AG10803 (cell line): Measurements from ENCODE around the gene RTL5.

Experiments
- DNase-seq: peaks from one replicate; pipeline ENCODE4 v3.0.0; 2010; ENCODE audit warnings: low read depth
- H3K4me3 ChIP-seq: 2 replicates; pipeline ENCODE4 v1.5.1; 2011; ENCODE audit warnings: mild to moderate bottlenecking, low read length, control low read depth
- TF ChIP-seq, protein P1 (sequence below): conservative IDR thresholded peaks from 2 replicates; pipeline ENCODE4 v1.5.1; 2011; ENCODE audit warnings: mild to moderate bottlenecking, low read length, control low read depth, inconsistent platforms

RTL5 gene

DNA sequence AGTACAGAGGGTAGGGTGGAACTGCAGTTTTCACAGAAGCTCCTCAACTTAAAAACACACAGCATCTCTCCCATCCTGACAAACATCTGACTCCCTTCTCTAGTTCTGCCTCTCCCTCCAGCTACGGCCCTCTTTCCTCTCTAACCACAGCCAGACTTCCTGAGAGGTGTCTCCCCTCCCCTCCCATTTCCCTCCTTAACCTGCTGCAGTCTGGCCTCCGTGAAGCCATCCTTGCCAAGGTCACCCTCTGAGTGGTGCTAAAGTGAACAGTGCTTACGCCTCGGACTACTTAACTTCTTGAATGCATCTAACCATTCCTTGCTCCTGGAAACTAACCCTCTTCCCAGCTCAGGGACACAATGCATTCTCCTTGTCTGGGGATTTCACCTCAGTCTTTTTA is 53.3 kb downstream of the RTL5 start:
- H3K4me3 ChIP-seq, result no peak overlapping the region
- DNase-seq, result no peak
- TF ChIP-seq, protein P1, sequence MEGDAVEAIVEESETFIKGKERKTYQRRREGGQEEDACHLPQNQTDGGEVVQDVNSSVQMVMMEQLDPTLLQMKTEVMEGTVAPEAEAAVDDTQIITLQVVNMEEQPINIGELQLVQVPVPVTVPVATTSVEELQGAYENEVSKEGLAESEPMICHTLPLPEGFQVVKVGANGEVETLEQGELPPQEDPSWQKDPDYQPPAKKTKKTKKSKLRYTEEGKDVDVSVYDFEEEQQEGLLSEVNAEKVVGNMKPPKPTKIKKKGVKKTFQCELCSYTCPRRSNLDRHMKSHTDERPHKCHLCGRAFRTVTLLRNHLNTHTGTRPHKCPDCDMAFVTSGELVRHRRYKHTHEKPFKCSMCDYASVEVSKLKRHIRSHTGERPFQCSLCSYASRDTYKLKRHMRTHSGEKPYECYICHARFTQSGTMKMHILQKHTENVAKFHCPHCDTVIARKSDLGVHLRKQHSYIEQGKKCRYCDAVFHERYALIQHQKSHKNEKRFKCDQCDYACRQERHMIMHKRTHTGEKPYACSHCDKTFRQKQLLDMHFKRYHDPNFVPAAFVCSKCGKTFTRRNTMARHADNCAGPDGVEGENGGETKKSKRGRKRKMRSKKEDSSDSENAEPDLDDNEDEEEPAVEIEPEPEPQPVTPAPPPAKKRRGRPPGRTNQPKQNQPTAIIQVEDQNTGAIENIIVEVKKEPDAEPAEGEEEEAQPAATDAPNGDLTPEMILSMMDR, result no peak
